SKM-1 (cell line): ENCODE results near the gene NEUROD2.
"Not testable (repeated sequence)": the region's sequence is repeated elsewhere in the genome, so short reads cannot be mapped to it uniquely, and the experiment has no call there.

Experiments
- DNase-seq: peaks from one replicate; lab custom pipeline; 2025; ENCODE audit not compliant: unreplicated experiment; lab: John Stamatoyannopoulos, UW

NEUROD2 gene

GRCh38 chr17:39603304-39604016, 4.3 kb downstream of the NEUROD2 start:
- no peak for DNase-seq

DNA sequence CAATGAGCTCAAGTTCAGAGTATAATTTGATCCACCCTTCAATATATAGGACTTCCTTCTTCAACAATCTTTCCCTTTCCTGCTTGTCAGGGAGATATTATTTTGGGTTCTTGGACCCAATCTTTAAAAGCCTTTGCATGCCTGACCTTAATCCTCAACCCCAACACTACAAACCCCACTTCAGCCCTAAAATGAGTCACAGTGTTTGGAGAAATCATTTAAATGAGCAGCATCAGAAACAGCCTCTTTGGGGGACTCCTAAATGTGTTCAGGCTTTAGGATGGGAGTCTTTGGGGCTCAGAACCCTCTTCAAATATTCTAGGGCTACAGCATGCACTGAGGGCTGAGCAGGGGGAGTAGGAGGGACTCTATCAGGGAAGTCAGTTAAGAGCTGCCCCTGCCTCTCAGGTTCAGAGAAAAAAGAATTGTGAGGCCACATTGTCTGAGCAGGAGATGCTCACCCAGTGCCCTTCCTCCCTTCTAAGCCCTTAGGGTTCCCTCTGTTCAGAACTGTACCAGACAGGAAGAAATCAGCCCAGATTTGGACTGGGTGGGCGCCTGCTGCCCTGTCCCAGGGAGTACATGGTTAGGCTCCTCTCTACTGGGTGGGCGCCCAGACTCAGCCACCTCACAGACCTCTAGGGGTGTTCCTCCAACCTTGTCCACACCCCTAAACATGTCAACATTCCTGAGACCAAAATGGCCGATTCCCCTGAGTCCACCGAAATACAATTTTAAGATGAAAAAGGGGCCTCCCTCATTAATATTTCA, 5.0 kb downstream of the NEUROD2 start:
- DNase-seq, result no peak

DNA sequence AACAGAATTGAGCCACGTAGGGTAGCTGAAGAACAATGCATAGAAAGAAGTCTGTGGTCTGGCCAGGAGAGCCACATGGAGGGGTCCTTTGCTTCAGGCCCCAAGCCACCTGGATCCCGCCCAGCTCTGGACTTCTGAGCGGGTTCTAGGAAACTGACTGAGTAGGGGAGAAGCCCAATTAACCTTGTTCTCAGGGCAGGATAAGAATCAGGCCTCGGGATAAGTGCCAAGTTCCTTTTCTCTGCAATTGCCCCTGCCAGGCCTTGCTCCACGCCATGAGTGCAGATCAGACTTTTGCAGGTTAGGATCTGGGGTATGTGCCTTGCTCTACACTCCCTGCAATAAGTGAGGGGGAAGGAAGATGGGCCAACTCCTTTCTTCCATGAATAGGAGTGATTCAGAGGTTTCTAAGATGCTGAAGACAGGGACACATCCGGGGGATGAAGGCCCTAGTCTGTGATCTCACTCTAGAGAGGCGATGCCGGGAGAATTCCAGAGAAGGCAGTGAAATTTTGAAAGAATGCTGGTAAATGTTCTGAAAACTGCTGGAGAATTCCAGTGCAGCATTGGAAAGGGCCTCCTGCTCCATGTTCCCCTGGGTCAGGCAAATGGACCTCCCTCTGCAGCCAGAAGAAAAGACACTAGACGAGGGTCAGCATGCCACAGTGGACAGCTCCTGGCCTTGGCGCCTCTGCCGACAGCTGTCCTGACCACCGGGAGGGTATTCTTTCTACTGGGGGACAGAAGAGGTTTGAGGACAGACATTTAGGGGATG, 5.8 kb downstream of the NEUROD2 start:
- DNase-seq, result no peak

DNA sequence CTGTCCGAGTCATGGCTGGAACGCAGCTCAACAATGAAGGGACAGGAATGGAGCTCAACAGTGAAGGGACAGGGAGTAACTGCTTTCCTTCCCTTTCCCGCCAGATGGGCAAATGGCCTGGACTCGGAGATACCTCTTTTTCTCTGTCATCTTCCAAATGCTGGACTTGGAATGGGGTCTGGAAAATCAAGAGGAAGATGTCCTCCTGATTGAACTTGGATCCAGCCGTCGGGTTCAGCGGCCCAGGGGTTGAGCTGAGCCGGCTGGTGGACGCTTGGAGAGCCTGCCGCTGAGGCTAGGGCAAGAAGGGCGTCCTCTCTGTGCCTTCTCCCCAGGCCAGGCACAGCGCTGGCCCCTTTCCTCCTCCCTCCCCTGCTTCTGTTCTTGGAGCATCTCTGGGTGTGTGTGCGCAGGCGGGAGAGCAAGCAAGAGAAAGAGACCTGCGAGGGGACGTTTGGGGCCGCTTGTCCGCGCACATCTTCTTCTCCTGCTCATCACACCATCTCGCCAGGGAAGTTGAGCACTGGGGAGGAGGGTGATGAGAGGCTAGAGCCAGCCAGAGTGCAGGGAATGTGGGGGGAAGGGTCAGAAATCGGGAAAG, 6.6 kb downstream of the NEUROD2 start:
- DNase-seq, result no peak

- no peak for DNase-seq
Measured at GRCh38 chr17:39600288-39600996, 7.3 kb downstream of the NEUROD2 start.

- no peak for DNase-seq
Measured at GRCh38 chr17:39599665-39600231, 8.0 kb downstream of the NEUROD2 start.

DNA sequence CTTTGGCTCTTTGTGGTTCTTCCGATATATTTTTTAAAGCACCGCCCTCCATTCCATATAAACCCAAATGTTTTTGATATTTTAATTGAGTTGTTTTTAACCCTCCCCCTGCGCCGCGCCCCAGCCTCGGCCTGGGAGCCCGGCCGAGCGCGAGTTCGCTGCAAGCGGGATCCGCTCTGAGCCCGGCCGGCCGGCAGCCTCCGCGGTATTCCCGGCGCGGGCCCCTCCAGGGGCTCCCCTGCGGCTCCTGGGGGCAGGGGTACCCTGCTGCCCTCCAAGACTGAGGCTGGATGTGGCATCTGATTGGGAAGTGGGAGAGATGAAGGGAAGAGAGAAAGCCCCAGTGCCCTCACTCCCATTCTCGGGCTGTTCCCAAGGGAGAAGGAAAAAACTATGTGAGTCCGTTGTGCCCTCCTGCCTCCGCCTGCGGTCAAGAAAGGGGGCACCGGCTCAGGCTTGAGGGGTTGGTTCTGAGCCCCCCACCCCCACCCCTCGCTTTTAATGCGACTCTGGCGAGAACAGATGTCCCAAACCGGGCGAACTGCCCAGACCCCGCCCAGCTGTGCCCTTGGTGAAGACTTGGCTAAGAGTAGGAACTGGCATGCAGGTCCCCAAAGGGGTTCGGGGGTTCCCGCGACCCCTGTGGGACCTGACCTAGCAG, 8.6 kb downstream of the NEUROD2 start:
- no peak for DNase-seq

- DNase-seq, result no peak
Measured at GRCh38 chr17:39598630-39599003, 9.1 kb downstream of the NEUROD2 start.

DNA sequence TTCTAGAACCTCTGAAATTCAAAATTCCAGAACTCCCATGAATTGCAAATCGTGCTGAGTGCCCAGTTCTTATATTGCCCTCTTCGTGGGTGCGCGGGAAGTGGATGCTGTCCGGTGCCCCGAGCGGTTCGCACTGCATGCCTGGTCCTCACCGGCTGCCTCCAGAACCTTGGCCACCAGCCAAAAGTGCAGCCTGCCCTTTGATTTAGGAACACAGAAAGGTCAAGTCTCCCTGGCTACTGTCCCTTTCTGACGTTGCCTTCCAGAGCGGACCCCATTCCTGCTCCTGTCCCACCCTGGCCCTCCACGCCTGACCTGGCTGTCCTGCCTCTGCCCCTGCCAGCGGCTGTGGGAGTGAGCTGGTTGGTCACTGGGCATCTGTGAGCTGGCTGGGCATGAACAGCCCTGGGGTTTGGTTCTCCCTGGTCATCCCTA, 9.7 kb downstream of the NEUROD2 start:
- no peak for DNase-seq

DNA sequence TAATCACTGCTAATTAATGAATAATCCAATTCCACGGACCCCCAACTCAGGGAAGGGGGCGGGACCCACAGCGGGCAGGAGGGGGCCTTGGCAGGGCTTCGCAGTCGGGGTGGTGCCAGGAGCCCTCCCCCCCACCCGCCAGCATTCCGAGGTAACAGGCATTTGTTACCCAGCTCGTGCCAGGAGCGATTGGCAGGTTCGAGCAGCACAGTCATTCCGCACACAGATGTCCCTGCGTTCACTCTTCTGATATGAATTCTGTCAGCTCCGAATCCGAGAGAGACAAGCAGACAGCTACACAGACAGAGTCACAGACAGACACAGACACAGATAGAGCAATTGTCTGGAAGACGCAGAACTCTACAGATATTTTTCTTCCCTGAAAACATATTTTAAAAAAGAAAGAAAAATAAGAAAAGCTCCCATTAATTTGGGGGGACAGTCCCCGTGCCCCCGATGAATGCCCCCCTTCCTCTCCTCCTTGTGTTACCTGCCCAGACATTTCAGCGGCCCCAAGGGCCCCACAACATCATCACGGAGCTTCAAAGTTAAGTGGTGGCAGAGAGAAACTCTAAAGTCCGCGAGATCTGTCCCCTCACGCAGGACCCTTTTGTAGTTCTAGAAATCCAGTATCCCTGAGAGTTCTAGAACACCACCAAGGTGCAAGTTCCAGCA, 10.2 kb downstream of the NEUROD2 start:
- DNase-seq, result no peak

DNA sequence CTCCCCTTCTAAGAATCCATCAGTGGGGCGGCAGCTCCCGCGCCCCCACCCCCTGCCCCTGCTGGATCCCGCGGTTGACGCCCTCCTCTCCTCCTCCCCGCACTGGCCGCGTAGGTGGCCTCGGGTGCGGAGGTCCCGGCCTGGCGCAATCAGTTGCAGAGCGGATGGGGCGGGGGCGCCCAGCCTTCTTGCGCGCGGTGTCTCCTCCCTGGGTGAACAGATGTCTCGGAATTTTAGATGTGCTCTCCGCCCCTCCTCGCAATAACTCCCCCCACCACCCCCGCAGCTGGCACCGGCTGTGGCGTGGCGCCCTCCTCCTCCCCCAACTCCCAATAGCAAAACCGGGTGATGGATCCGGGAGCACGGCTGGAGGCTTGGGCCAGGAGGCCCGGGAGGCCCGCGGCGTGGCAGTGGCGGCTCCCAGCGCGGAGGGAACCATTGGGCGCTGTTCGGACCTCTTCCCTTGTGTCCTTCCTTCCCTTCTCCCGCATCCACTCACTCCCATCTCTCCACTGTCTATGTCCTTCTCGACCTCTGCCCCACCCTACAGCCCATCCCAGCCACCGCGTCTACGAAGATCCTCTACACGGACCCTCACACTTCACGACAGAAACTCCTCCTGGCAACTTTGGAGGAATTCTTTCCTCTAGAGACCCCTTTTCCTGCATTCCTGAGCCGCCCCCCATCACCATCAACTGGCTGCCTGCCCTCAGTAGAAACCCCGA, 11.0 kb downstream of the NEUROD2 start:
- DNase-seq, result no peak

- DNase-seq, result no peak
Measured at GRCh38 chr17:39595928-39596510, 11.7 kb downstream of the NEUROD2 start.

DNA sequence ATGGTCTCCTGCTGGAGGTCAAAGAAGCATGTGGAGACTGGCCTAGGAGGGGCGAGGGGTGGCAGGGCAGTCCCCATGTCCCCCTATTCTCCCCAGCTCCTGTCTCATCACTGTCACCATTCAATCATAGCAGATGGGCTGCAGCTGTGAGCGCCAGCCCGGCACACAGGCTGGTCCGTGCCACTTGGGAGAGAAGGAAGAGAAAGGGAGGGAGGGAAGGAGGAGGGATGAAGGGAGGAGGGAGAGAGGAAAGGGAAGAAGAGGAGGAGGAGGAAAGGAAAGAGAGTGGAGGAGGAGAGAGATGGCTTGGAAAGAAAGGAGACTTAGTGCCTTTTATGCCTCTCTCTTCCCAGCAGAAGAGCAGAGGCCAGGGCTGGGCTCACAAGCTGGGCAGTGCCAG, 12.4 kb downstream of the NEUROD2 start:
- DNase-seq, result no peak

GRCh38 chr17:39593371-39593770, 14.3 kb downstream of the NEUROD2 start:
- DNase-seq, result no peak

DNA sequence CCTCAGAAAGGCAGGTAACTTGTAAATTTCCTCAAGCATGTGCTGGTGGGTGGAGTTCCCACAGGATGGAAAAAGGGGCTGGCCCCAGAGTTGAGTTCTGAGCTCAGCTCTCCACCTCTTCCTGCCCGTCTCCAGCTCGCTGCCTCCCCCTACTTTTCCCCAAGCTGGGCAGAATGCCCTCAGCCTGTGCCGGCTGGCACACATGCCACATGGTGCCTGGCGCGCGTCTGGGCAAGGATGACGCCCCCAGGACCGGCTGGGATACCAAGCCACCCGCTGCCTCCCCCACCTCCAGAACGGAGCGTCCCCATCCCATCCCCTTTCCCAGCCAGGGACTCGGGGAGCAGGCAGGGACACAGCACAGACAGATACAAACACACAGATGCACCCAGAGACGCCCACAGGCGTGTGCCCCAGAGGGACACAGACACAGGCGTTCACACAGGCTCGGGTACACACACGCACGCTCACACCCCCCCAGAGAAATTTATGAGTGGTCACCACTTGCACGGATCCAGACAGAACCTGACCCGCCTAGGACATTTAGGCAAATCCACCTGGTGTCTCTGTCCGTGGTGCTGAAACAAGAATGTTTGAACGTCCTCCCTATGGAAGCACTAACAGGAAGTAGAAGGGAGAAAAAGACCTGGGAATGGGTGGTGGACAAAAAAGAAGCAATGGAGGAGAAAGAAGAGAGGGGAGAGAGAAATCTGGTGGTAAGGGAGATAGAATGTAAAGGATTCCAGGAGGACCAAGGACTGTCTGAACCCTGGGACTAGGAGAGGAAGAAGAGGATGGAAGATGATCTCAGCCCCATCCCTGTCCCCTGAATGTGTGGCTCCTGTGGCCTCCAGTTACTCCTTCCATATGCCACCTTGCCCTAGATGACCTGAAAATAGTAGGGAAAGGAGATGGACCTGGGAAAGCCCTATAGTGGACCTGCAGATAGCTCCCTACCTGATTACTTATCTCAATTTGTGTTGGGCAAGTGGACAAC, 15.5 kb downstream of the NEUROD2 start:
- DNase-seq, result no peak

DNA sequence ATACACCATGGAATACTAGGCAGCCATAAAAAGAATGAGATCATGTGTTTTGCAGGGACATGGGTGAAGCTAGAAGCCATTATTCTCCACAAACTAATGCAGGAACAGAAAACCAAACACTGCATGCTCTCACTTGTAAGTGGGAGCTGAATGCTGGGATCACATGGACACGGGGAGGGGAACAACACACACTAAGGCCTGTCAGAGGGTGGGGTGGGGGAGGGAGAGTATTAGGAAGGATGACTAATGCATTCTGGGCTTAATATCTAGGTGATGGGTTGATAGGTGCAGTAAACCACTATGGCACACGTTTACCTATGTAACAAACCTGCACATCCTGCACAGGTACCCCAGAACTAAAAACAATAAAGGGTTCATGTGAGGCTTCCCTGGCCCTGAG, 17.5 kb downstream of the NEUROD2 start:
- not testable (repeated sequence) for DNase-seq

DNA sequence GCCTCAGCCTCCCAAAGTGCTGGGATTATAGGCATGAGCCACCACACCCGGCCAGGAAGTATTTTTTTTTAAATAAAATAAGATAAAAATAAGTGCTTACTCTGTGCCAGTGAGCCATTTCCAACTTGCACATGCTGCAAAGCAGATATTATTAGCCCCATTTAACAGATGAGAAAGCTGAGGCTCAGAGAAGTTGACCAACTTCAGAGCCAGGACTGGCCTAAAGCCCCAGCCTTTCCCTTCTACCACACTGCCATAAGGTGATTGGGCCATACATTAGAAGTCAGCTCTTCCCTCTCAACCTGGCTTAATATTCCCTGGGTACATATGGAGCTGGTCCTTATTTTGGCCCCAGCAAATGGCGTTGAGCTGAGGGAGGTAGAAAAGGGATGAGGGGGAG, 25.1 kb downstream of the NEUROD2 start:
- DNase-seq, result no peak
